SK-N-SH treated with all-trans-retinoic acid at 6 μM for 48 hours (cell line): ENCODE measurements around the gene OBSCN.

Experiments used
- ARNTL ChIP-seq: fragments of 450-650 bp; formaldehyde crosslinking; IDR thresholded peaks from 2 replicates; pipeline ENCODE4 v1.5.0; 2020; ENCODE audit warnings: low read depth, mild to moderate bottlenecking, moderate library complexity, borderline replicate concordance
- BACH2 ChIP-seq: fragments of 250-450 bp; sonication (Bioruptor Pico); IDR thresholded peaks from 2 replicates; pipeline ENCODE4 v1.9.0; 2021; ENCODE audit warnings: mild to moderate bottlenecking, borderline replicate concordance
- CSDC2 ChIP-seq: fragments of 250-450 bp; sonication (Bioruptor Pico); IDR thresholded peaks from 2 replicates; pipeline ENCODE4 v1.5.0; 2020; ENCODE audit warnings: mild to moderate bottlenecking, moderate library complexity
- GLIS3 ChIP-seq: fragments of 250-450 bp; sonication (Bioruptor Pico); IDR thresholded peaks from 2 replicates; pipeline ENCODE4 v1.5.0; 2020; ENCODE audit warnings: mild to moderate bottlenecking, moderate library complexity
- ZC3H10 ChIP-seq: fragments of 250-450 bp; sonication (Bioruptor Pico); IDR thresholded peaks from 2 replicates; pipeline ENCODE4 v1.5.1; 2021; ENCODE audit warnings: mild to moderate bottlenecking, moderate library complexity
- ZFP30 ChIP-seq: fragments of 450-650 bp; formaldehyde crosslinking; IDR thresholded peaks from 2 replicates; pipeline ENCODE4 v1.5.0; 2022; ENCODE audit warnings: mild to moderate bottlenecking, moderate library complexity
- ZNF70 ChIP-seq: fragments of 450-650 bp; formaldehyde crosslinking; IDR thresholded peaks from 2 replicates; pipeline ENCODE4 v1.5.0; 2020; ENCODE audit warnings: mild to moderate bottlenecking, moderate library complexity

- TF ChIP-seq ZNF70 (CRISPR knock-in tag) (no peak), ARNTL (CRISPR knock-in tag) (no peak), BACH2 (no peak), ZC3H10 (CRISPR knock-in tag) (no peak), CSDC2 (CRISPR knock-in tag) (no peak), ZFP30 (CRISPR knock-in tag) (no peak), GLIS3 (CRISPR knock-in tag) (no peak)
These were observed 182.8 kb downstream of the OBSCN start for GRCh38 chr1:228390649-228391048.
